Psoas muscle (tissue), 8 donors: ENCODE results near the gene CAMK1D. TPM values are rescaled to one million over a fixed set of nuclear protein-coding genes. Genes with fewer than 3 reads are reported as not detected.
A peak's percentile ranks its signal among the peaks of the same experiment; 100 is the strongest.

Experiments used
- ATAC-seq, 4 donors: fragments of 200-7000 bp; cut with Tn5 transposase; one replicate each; pipeline ENCODE4 v1.9.1; 2020; ENCODE audit warnings: moderate library complexity in 3 of 4, mild to moderate bottlenecking in 2 of 4
- DNase-seq, 2 donors: peaks; one replicate each; pipeline ENCODE4 v3.0.0-alpha.2; 2020
- H3K27ac ChIP-seq: fragments of 200-600 bp; one replicate; pipeline ENCODE4 v1.8.0; 2022
- H3K27me3 ChIP-seq, 3 donors: fragments of 200-600 bp in 1 of 3; one replicate each; pipeline versions ENCODE4 v1.6.1 to v1.8.0; 2013 to 2022; ENCODE audit warnings: low read length in 2 of 3, mild to moderate bottlenecking in 2 of 3, moderate library complexity in 1 of 3; ENCODE audit not compliant: insufficient read depth in 3 of 3
- H3K36me3 ChIP-seq, 2 donors: fragments of 200-600 bp in 1 of 2; one replicate each; pipeline versions ENCODE4 v1.6.1 to v1.8.0; 2013 to 2022; ENCODE audit warnings: low read depth in 1 of 2, mild to moderate bottlenecking in 1 of 2, moderate library complexity in 1 of 2; ENCODE audit not compliant: insufficient read depth in 1 of 2
- H3K4me1 ChIP-seq: fragments of 200-600 bp; one replicate; pipeline ENCODE4 v1.8.0; 2022
- H3K4me3 ChIP-seq: fragments of 200-600 bp; one replicate; pipeline ENCODE4 v1.8.0; 2022; ENCODE audit warnings: mild to moderate bottlenecking
- H3K9me3 ChIP-seq: fragments of 200-600 bp; one replicate; pipeline ENCODE4 v1.8.0; 2022
- WGBS, 3 donors: extraction: QIAGEN DNeasy Blood & Tissue Kit; methylation state at CpG; one replicate each; pipeline versions ENCODE4 v1.1.6 to v1.1.7; 2013; 5-methylcytosine and 5-hydroxymethylcytosine counted together
- intact Hi-C, 2 donors: fragments of 100-400 bp; cut with DNase I; formaldehyde crosslinking; loops; one replicate each; pipeline versions ENCODE4 v1.11.0 to v1.14.2; 2022
- polyA plus RNA-seq, 3 donors: library from polyadenylated mRNA; stranded (reverse); fragments of 200-250 nt; gene quantifications; one replicate each; pipeline ENCODE4 v1.2.3, GENCODE V29; 2013
- total RNA-seq, 4 donors: library from RNA; stranded (reverse); fragmentation: NEBNext Ultra II Directional in 2 of 4; extraction: Animal tissue kit (Norgen Biotek cat#: 25700) in 2 of 4; gene quantifications; one replicate each; pipeline versions ENCODE4 v1.2.1 to v1.2.4, GENCODE V29; 2021 to 2023
- TF ChIP-seq, protein P1 (sequence below): fragments of 200-600 bp; IDR thresholded peaks from one replicate; pipeline ENCODE4 v1.8.0; 2022; ENCODE audit warnings: antibody characterized with exemption
- donor health status: healthy with polysubstance abuse.
- donor health status: DM: no; HTN: no; CAD: no; lungs with moderate emphysema.
- donor health status: Bipolar disorder and iron deficiency.
- donor health status: healthy.
- donor health status: DM: yes; HTN: yes; CAD: no.
- donor health status: DM: no; HTN: no; CAD: no.
- donor health status: DM: no; HTN: no; CAD: no.
- donor health status: DM: yes; HTN: yes; CAD: no.

Gene CAMK1D
- total and polyA plus RNA-seq, 7 donors, result 0.39 to 1.8 (median 0.53) TPM

DNA sequence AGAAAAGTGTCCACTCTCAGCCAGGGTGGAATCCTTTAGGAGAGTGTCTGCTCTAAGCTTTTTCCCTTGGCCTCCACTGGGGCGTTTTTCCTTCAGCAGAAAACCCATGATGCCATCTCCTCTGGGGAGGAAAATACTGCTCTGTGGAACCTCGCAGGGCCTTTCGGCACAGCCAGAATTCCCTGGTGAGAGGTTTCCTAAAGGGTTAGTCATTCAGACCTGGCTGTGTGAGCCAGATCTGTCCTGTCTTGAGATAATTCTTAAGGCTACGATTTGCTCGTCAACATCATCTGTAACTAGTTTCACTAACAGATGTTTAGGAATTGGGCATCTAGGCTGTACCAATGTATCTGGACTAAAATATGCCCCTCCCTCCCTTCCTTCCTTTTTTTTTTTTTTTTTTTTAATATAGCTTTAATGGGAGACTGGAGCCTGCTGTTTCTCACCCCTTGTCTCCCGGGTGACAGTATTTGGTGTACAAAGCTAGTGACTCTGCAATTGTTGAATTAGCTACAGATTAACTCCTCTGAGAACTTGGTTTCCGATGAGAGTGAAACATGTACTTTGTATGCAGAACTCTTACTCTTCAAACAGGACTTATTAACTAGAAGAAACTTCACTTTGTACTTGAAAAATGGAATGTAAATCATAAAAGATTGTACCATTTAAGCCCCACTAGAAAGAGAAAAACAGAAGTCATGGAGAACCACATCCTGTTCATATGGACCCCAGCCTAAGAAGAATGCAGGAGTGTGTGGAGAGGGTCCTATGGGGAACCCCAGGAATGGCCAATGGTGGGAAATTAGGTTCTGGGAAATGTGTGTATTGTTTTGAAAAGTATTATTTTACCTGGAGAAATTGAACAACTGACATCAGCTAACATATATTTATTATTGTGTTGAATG, 230.9 kb downstream of the CAMK1D start:
- 26 to 46% (median 31%) methylated on average over 7 of the region's 7 CpGs for WGBS, 3 donors
- ATAC-seq (no peak), DNase-seq (peak in 1 of 2 donors; percentile 23)
- no peaks in the 10 kb centered on the region for H3K4me1 ChIP-seq
- H3K9me3 ChIP-seq, result no peaks in the 10 kb centered on the region
- H3K4me3 ChIP-seq, result no peak overlapping the region
- intact Hi-C loops, result no loop called here
- TF ChIP-seq, protein P1, sequence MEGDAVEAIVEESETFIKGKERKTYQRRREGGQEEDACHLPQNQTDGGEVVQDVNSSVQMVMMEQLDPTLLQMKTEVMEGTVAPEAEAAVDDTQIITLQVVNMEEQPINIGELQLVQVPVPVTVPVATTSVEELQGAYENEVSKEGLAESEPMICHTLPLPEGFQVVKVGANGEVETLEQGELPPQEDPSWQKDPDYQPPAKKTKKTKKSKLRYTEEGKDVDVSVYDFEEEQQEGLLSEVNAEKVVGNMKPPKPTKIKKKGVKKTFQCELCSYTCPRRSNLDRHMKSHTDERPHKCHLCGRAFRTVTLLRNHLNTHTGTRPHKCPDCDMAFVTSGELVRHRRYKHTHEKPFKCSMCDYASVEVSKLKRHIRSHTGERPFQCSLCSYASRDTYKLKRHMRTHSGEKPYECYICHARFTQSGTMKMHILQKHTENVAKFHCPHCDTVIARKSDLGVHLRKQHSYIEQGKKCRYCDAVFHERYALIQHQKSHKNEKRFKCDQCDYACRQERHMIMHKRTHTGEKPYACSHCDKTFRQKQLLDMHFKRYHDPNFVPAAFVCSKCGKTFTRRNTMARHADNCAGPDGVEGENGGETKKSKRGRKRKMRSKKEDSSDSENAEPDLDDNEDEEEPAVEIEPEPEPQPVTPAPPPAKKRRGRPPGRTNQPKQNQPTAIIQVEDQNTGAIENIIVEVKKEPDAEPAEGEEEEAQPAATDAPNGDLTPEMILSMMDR, result no peak
- H3K27ac ChIP-seq, result no peak overlapping the region
- no peaks in the 10 kb centered on the region for H3K36me3 ChIP-seq
- no peaks in the 10 kb centered on the region for H3K27me3 ChIP-seq

GRCh38 chr10:12583891-12584595, 234.7 kb downstream of the CAMK1D start:
- DNase-seq (no peak), ATAC-seq (no peak)
- WGBS, 3 donors, result 92 to 97% (median 97%) methylated on average over 5 of the region's 5 CpGs
- Histone ChIP-seq H3K27me3 (no peaks in the 10 kb centered on the region), H3K4me3 (no peak overlapping the region), H3K36me3 (no peaks in the 10 kb centered on the region), H3K27ac (no peak overlapping the region), H3K4me1 (no peaks in the 10 kb centered on the region), H3K9me3 (no peaks in the 10 kb centered on the region)
- intact Hi-C loops, result no loop called here
- TF ChIP-seq, protein P1, result no peak

DNA sequence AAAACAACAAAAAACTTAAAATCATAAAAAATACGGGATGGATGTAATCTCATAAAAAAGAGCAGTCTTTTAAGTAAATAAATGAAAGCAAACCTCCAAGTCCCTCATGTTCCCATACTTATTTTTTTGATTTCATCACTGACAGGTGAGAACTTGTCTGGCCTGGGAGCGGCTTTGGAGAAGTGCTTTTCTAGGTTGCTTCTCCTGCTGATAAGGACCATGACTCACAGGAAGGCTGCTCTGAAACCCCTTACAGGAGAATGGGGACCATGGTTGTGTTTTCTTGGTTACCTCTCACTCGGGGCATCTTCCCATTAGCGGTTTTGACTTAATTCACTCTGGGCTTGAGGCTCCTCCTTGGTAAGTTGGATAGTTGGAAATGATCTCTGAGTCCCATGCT, 237.4 kb downstream of the CAMK1D start:
- Histone ChIP-seq H3K36me3 (no peaks in the 10 kb centered on the region), H3K27ac (no peak overlapping the region), H3K27me3 (no peaks in the 10 kb centered on the region), H3K4me1 (no peaks in the 10 kb centered on the region), H3K9me3 (no peaks in the 10 kb centered on the region), H3K4me3 (no peak overlapping the region)
- ATAC-seq, result no peak
- intact Hi-C loops, result no loop called here
- TF ChIP-seq, protein P1, result no peak
- DNase-seq, result no peak
- WGBS, 3 donors, result 82 to 90% (median 88%) methylated on average over 4 of the region's 4 CpGs

DNA sequence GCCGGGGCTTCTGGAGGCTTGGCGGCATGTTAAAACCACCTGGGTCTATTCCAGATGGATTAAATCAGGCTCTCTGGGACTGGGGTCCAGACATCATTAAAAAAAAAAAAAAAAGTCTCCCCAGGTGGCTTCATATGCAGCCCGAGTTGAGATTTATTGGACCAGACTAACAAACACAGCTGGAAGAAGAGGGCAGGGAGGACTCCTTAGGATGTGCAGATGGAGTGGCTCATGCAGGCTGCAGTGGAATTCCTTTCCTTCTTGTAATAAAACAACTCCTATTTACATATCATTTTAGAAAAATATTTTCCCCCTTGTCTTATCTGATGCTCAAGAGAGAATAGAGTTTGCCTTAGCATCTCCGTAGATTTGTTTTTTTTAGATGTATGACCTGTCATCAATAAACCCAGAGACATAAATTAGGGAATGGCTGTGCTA, 238.1 kb downstream of the CAMK1D start:
- Histone ChIP-seq H3K4me3 (no peak overlapping the region), H3K9me3 (no peaks in the 10 kb centered on the region), H3K4me1 (no peaks in the 10 kb centered on the region), H3K36me3 (no peaks in the 10 kb centered on the region), H3K27me3 (no peaks in the 10 kb centered on the region), H3K27ac (no peak overlapping the region)
- no peak for ATAC-seq
- 13 to 37% (median 21%) methylated on average over 4 of the region's 4 CpGs for WGBS, 3 donors
- intact Hi-C loops, result no loop called here
- TF ChIP-seq, protein P1, result no peak
- no peak for DNase-seq
